SK-N-SH treated with all-trans-retinoic acid at 6 μM for 48 hours (cell line): ENCODE results near the gene AP1AR.
A peak's percentile ranks its signal among the peaks of the same experiment; 100 is the strongest.

Experiments
- ATAC-seq: fragments of 200-7000 bp; cut with Tn5 transposase; 3 replicates; pipeline ENCODE4 v1.9.1; 2020; ENCODE audit warnings: mild to moderate bottlenecking, moderate library complexity
- ARNTL ChIP-seq: fragments of 450-650 bp; formaldehyde crosslinking; IDR thresholded peaks from 2 replicates; pipeline ENCODE4 v1.5.0; 2020; ENCODE audit warnings: low read depth, mild to moderate bottlenecking, moderate library complexity, borderline replicate concordance
- BACH2 ChIP-seq: fragments of 250-450 bp; sonication (Bioruptor Pico); IDR thresholded peaks from 2 replicates; pipeline ENCODE4 v1.9.0; 2021; ENCODE audit warnings: mild to moderate bottlenecking, borderline replicate concordance
- CREB5 ChIP-seq: fragments of 250-450 bp; sonication (Bioruptor Pico); IDR thresholded peaks from 2 replicates; pipeline ENCODE4 v1.5.1; 2020; ENCODE audit warnings: low read depth, mild to moderate bottlenecking, moderate library complexity
- CSDC2 ChIP-seq: fragments of 250-450 bp; sonication (Bioruptor Pico); IDR thresholded peaks from 2 replicates; pipeline ENCODE4 v1.5.0; 2020; ENCODE audit warnings: mild to moderate bottlenecking, moderate library complexity
- CSRNP3 ChIP-seq: fragments of 250-450 bp; sonication (Bioruptor Pico); IDR thresholded peaks from 2 replicates; pipeline ENCODE4 v1.5.1; 2021; ENCODE audit warnings: mild to moderate bottlenecking, moderate library complexity
- GLIS3 ChIP-seq: fragments of 250-450 bp; sonication (Bioruptor Pico); IDR thresholded peaks from 2 replicates; pipeline ENCODE4 v1.5.0; 2020; ENCODE audit warnings: mild to moderate bottlenecking, moderate library complexity
- OSR1 ChIP-seq: fragments of 250-450 bp; sonication (Bioruptor Pico); IDR thresholded peaks from 2 replicates; pipeline ENCODE4 v1.8.0; 2022; ENCODE audit warnings: moderate library complexity, mild to moderate bottlenecking, inconsistent platforms
- PATZ1 ChIP-seq: fragments of 250-450 bp; sonication (Bioruptor Pico); IDR thresholded peaks from 2 replicates; pipeline ENCODE4 v1.8.0; 2020; ENCODE audit warnings: mild to moderate bottlenecking, moderate library complexity, borderline replicate concordance
- PPARA ChIP-seq: fragments of 250-450 bp; sonication (Bioruptor Pico); IDR thresholded peaks from 2 replicates; pipeline ENCODE4 v1.5.0; 2020; ENCODE audit warnings: mild to moderate bottlenecking, borderline replicate concordance
- SNAI2 ChIP-seq: fragments of 250-450 bp; sonication (Bioruptor Pico); IDR thresholded peaks from 2 replicates; pipeline ENCODE4 v1.5.0; 2020; ENCODE audit warnings: mild to moderate bottlenecking, moderate library complexity
- TCF4 ChIP-seq: fragments of 250-450 bp; sonication (Bioruptor Pico); IDR thresholded peaks from 2 replicates; pipeline ENCODE4 v1.8.0; 2021; ENCODE audit warnings: mild to moderate bottlenecking, moderate library complexity, borderline replicate concordance
- TOX ChIP-seq: fragments of 250-450 bp; sonication (Bioruptor Pico); IDR thresholded peaks from 2 replicates; pipeline ENCODE4 v1.8.0; 2021; ENCODE audit warnings: mild to moderate bottlenecking, moderate library complexity, borderline replicate concordance
- TSHZ2 ChIP-seq: fragments of 250-450 bp; sonication (Bioruptor Pico); IDR thresholded peaks from 2 replicates; pipeline ENCODE4 v1.5.0; 2020; ENCODE audit warnings: mild to moderate bottlenecking, moderate library complexity
- ZC3H10 ChIP-seq: fragments of 250-450 bp; sonication (Bioruptor Pico); IDR thresholded peaks from 2 replicates; pipeline ENCODE4 v1.5.1; 2021; ENCODE audit warnings: mild to moderate bottlenecking, moderate library complexity
- ZFP3 ChIP-seq: fragments of 250-450 bp; sonication (Bioruptor Pico); IDR thresholded peaks from 2 replicates; pipeline ENCODE4 v1.5.0; 2020; ENCODE audit warnings: mild to moderate bottlenecking, moderate library complexity
- ZNF70 ChIP-seq: fragments of 450-650 bp; formaldehyde crosslinking; IDR thresholded peaks from 2 replicates; pipeline ENCODE4 v1.5.0; 2020; ENCODE audit warnings: mild to moderate bottlenecking, moderate library complexity
- ZNF8 ChIP-seq: fragments of 450-650 bp; formaldehyde crosslinking; IDR thresholded peaks from 2 replicates; pipeline ENCODE4 v1.5.0; 2020; ENCODE audit warnings: mild to moderate bottlenecking, moderate library complexity

AP1AR gene

GRCh38 chr4:112234952-112235609 is 3.5 kb downstream of the AP1AR start:
- 0 out of 3 replicates have a peak, but pooled peaks have one; percentile 8 for ATAC-seq

GRCh38 chr4:112236040-112236439 is 4.5 kb downstream of the AP1AR start:
- no peak for ATAC-seq
- no peak for TF ChIP-seq OSR1
- TF ChIP-seq ZC3H10 (CRISPR knock-in tag), result no peak

More at GRCh38 chr4:112234952-112235609, 3.5 kb downstream of the AP1AR start:
- no peak for TF ChIP-seq GLIS3 (CRISPR knock-in tag)
- TF ChIP-seq ARNTL (CRISPR knock-in tag), result no peak
- TF ChIP-seq TSHZ2 (CRISPR knock-in tag), result no peak
- no peak for TF ChIP-seq ZNF8
- TF ChIP-seq SNAI2, result no peak
- no peak for TF ChIP-seq TOX (CRISPR knock-in tag)
- TF ChIP-seq PPARA (CRISPR knock-in tag), result no peak
- TF ChIP-seq OSR1, result no peak
- TF ChIP-seq BACH2 (CRISPR knock-in tag), result no peak
- no peak for TF ChIP-seq TCF4 (CRISPR knock-in tag)
- TF ChIP-seq, all 23 proteins: peak for 0

- ATAC-seq, result no peak
- TF ChIP-seq CSDC2 (CRISPR knock-in tag) (no peak), ZNF8 (no peak), TSHZ2 (CRISPR knock-in tag) (no peak), CREB5 (no peak), ZNF70 (CRISPR knock-in tag) (no peak), CSRNP3 (CRISPR knock-in tag) (no peak), ZFP3 (CRISPR knock-in tag) (no peak), GLIS3 (CRISPR knock-in tag) (no peak)
- TF ChIP-seq, all 23 proteins: peak for 0
Observed at GRCh38 chr4:112238833-112239232, 7.2 kb downstream of the AP1AR start.

- ATAC-seq, result peak; percentile 54; the same call in 1 of the 3 replicates
- TF ChIP-seq PATZ1 (CRISPR knock-in tag), result no peak
- TF ChIP-seq TOX (CRISPR knock-in tag), result no peak
Observed at GRCh38 chr4:112245383-112245782, 13.8 kb downstream of the AP1AR start.
